Coronary artery (tissue), 2 donors: ENCODE data around the gene SDK2.

Source experiments
- DNase-seq: peaks from one replicate; pipeline ENCODE4 v3.0.0-alpha.2; 2017; ENCODE audit warnings: low spot score
- H3K27ac ChIP-seq, 2 donors: fragments of 200-600 bp; sonication (generic); one replicate each; pipeline ENCODE4 v1.5.1; 2016 to 2019
- H3K4me3 ChIP-seq: fragments of 200-600 bp; sonication (generic); 2 replicates; pipeline ENCODE4 v1.5.1; 2016; ENCODE audit warnings: mild to moderate bottlenecking, moderate library complexity
- TF ChIP-seq, protein P1 (sequence below): fragments of 200-600 bp; sonication (generic); IDR thresholded peaks from one replicate; pipeline ENCODE4 v1.5.1; 2019; ENCODE audit warnings: antibody characterized with exemption

Gene SDK2

DNA sequence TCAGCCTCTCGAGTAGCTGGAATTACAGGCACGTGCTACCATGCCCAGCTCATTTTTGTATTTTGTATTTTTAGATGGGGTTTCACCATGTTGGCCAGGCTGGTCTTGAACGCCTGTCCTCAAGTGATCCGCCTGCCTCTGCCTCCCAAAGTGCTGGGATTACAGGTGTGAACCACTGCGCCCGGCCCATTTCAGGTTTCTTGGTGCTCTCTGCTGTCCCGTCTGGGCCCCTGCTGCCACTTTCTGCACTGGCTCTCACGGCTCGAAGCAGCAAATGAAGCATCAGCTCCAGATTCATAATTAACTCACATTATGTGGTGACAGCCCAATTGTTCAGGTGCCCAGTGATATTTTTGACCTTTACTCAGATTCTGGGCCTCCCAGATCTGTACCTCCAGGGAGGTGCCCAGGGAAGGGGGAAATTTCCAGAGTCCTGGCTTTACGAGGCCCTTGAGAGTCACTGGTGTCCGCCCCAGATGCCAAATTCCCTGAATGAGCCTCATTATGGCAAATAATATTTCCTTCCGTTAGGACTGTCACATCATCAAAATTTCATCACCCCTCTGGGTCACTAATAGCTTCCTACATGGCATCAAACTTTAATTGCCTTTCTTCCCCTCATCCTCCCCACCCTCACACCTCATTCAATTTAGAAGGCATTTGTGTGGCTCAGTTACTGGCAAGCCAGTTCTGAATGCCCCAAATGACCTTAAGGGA, 9.0 kb downstream of the SDK2 start:
- DNase-seq = no peak

DNA sequence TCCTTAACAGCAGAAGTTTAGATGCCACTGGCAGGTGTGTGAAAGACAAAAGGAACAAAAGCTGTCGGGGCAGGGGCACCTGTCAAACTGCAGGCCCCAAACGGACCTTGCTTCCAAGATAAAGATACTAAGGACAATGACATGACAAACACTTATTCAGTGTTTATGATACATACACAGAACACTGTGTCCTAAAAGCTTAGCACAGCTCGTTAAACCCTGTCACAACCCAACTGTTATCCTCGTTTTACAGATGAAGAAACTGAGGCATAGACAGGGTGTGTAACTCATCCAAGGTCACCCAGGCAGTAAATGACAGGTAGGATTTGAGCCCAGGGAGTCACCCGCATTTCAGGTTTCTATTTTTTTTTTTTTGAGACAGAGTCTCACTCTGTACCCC, 9.6 kb downstream of the SDK2 start:
- DNase-seq = no peak
- Histone ChIP-seq H3K4me3 (no peak overlapping the region), H3K27ac (no peak overlapping the region)
- TF ChIP-seq, protein P1, sequence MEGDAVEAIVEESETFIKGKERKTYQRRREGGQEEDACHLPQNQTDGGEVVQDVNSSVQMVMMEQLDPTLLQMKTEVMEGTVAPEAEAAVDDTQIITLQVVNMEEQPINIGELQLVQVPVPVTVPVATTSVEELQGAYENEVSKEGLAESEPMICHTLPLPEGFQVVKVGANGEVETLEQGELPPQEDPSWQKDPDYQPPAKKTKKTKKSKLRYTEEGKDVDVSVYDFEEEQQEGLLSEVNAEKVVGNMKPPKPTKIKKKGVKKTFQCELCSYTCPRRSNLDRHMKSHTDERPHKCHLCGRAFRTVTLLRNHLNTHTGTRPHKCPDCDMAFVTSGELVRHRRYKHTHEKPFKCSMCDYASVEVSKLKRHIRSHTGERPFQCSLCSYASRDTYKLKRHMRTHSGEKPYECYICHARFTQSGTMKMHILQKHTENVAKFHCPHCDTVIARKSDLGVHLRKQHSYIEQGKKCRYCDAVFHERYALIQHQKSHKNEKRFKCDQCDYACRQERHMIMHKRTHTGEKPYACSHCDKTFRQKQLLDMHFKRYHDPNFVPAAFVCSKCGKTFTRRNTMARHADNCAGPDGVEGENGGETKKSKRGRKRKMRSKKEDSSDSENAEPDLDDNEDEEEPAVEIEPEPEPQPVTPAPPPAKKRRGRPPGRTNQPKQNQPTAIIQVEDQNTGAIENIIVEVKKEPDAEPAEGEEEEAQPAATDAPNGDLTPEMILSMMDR = no peak

More for the DNA sequence above, 9.0 kb downstream of the SDK2 start:
- Histone ChIP-seq H3K27ac (no peak overlapping the region), H3K4me3 (no peak overlapping the region)
- TF ChIP-seq, protein P1 = no peak

DNA sequence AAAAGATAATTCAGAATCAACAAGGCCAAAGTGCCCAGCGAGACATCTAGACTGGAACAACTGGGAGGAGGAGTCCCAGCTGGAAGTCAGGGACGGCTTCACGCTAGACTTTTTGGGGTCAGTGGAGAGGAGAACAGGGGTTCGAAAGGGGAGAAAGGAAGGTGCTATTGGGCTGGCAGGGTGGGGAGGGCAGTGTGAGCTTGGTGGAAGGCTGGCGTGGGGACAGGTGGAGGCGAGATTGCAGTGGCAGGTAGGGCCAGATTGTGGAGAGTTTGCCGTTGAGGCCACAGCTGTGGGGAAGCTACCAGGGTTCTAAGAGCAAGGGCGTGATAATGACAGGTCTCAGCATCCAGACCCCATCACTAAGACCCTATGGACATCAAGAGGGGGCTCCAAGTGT, 10.5 kb downstream of the SDK2 start:
- no peak for DNase-seq
- Histone ChIP-seq H3K4me3 (no peak overlapping the region), H3K27ac (no peak overlapping the region)
- TF ChIP-seq, protein P1 = no peak

DNA sequence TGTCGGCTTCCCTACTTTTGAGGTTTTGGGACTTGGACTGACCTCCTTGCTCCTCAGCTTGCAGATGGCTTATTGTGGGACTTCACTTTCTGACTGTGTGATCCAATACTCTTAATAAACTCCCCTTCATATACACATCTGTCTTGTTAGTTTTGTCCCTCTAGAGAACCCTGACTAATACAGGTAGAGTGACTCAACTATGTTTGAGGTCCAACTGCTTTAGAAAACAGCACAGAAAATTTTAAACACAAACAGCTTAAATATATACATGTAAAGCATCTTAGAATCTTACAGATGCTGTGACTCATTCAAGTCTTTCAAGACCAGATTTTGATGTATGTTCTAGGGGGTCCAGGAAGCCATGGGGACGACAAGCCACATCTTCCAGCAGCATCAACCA, 11.7 kb downstream of the SDK2 start:
- TF ChIP-seq, protein P1 = no peak
- Histone ChIP-seq H3K27ac (no peak overlapping the region), H3K4me3 (no peak overlapping the region)
- no peak for DNase-seq

DNA sequence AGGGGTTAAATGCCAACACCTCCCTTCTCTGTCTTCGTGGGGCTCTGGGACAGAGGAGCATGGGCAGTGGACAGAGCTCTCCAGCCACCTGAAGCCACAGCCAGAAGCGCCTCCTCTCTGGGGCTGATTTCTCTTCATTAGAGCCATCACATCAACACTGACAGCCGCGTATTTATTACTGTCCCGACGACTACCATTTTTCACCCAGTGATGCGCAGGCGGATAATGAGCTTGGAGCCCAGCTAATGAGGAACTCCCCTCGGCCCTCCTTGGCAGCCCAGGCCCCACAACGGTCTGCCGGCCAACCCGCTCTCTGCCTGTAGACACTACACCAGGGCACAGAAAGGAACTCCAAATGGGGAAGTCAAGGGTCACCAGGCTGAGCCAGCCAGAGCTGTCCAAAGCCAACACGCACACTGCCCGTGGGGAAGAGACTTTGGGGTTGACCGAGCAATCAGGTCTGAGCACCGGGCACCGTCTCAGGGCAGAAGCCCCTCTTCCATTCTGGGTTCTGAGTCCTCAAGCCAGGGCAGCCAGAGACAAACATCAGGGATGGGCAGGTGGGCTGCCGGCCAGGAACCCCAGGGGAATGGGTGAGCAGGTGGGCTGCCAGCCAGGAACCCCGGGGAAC, 13.2 kb downstream of the SDK2 start:
- Histone ChIP-seq H3K4me3 (no peak overlapping the region), H3K27ac (no peak overlapping the region)
- TF ChIP-seq, protein P1 = no peak
- DNase-seq = no peak

DNA sequence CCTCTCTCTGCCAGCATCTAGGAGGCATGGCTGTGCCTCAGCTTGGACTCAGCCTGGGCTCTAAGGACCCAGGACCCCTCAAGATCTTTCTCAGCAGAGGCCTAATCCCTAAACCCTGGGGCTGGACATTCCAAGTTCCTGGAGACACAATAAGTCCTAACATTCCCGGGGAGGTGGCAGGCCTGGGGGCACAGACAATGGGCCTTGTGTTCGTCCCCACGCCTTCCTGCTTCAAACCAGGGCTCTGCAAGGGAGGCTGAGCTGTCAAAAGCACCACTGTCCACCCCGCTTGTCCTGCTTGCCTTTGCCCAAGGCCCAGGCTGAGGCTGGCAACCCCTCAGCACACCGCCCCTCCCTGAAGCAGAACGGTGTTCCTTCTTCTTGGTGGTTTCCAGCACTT, 13.7 kb downstream of the SDK2 start:
- no peak overlapping the region for H3K4me3 ChIP-seq
- TF ChIP-seq, protein P1 = no peak
- H3K27ac ChIP-seq = no peak overlapping the region
- no peak for DNase-seq
